Right lobe of liver (tissue), 6 donors: ENCODE measurements around the gene KHDC1L. TPM values are rescaled to one million over a fixed set of nuclear protein-coding genes. Genes with fewer than 3 reads are reported as not detected.

Source experiments
- ATAC-seq, 4 donors: fragments of 200-7000 bp; cut with Tn5 transposase; one replicate each; pipeline ENCODE4 v1.9.1; 2020; ENCODE audit warnings: mild to moderate bottlenecking in 4 of 4, moderate library complexity in 4 of 4
- DNase-seq, 3 donors: peaks; one replicate each; pipeline ENCODE4 v3.0.0-alpha.2; 2020
- H3K27ac ChIP-seq, 3 donors: fragments of 200-600 bp; one replicate each; pipeline ENCODE4 v1.8.0; 2022
- H3K27me3 ChIP-seq, 2 donors: fragments of 200-600 bp; one replicate each; pipeline ENCODE4 v1.8.0; 2022
- H3K36me3 ChIP-seq, 4 donors: fragments of 200-600 bp; sonication (generic) in 1 of 4; one replicate each; pipeline versions ENCODE4 v1.5.1 to v1.8.0; 2017 to 2022; ENCODE audit warnings: control low read depth in 1 of 4
- H3K4me1 ChIP-seq, 4 donors: fragments of 200-600 bp; sonication (generic) in 1 of 4; one replicate each; pipeline versions ENCODE4 v1.5.1 to v1.8.0; 2017 to 2022; ENCODE audit warnings: control low read depth in 1 of 4
- H3K4me3 ChIP-seq, 3 donors: fragments of 200-600 bp; one replicate each; pipeline ENCODE4 v1.8.0; 2022
- H3K9me3 ChIP-seq, 4 donors: fragments of 200-600 bp; sonication (generic) in 1 of 4; one replicate each; pipeline versions ENCODE4 v1.5.1 to v1.8.0; 2017 to 2022; ENCODE audit warnings: control low read depth in 1 of 4
- CTCF ChIP-seq, 4 donors: fragments of 200-600 bp in 3 of 4; fragments of 450-650 bp in 1 of 4; IDR thresholded peaks; one replicate each; pipeline versions ENCODE4 v1.5.1 to v1.8.0; 2016 to 2022; ENCODE audit warnings: antibody characterized with exemption in 4 of 4, mild to moderate bottlenecking in 2 of 4
- POLR2A ChIP-seq: fragments of 450-650 bp; IDR thresholded peaks from one replicate; pipeline ENCODE4 v1.6.1; 2017; ENCODE audit warnings: antibody characterized with exemption, mild to moderate bottlenecking
- WGBS: methylation state at CpG from one replicate; pipeline ENCODE4 v1.1.6; 2018; ENCODE audit warnings: low coverage, low lambda C conversion rate; ENCODE audit not compliant: insufficient coverage; ENCODE audit errors: missing lambda C conversion rate; 5-methylcytosine and 5-hydroxymethylcytosine counted together
- intact Hi-C, 2 donors: fragments of 100-400 bp; cut with DNase I; formaldehyde crosslinking; loops; one replicate each; pipeline versions ENCODE4 v1.11.2 to v1.14.1; 2022
- total RNA-seq, 6 experiments: library from RNA; depleted of rRNA in 2 of 6; stranded (reverse); fragments of >200 nt in 2 of 6; fragmentation: NEBNext Ultra II Directional in 3 of 6; extraction: Animal tissue kit (Norgen Biotek cat#: 25700) in 3 of 6; gene quantifications; one replicate each; pipeline versions ENCODE4 v1.1.0 to v1.2.4, GENCODE V29; 2016 to 2023
- donor health status: DM: no; HTN: yes; CAD: no.
- donor health status: DM: no; HTN: no; CAD: no.
- donor health status: DM: no; HTN: no; CAD: no.
- donor health status: DM: no; HTN: yes; CAD: no.
- donor health status: DM: no; HTN: yes; CAD: no.

Gene KHDC1L
- total RNA-seq, 6 experiments from 2014 or later: not detected

- WGBS: 55% methylated on average over 5 of the region's 5 CpGs
- H3K4me3 ChIP-seq: no peak overlapping the region
- TF ChIP-seq POLR2A (no peak), CTCF (IDR thresholded peaks at IDR 0.05) (no peak)
- no peaks in the 10 kb centered on the region for H3K27me3 ChIP-seq
- DNase-seq (no peak), ATAC-seq (no peak)
- H3K9me3 ChIP-seq: no peaks in the 10 kb centered on the region
- intact Hi-C loops: no loop called here
- H3K4me1 ChIP-seq: no peaks in the 10 kb centered on the region
- H3K27ac ChIP-seq: no peak overlapping the region
- H3K36me3 ChIP-seq: no peaks in the 10 kb centered on the region
Measured at GRCh38 chr6:73177221-73177944, 47.9 kb downstream of the KHDC1L start.

- no peak for ATAC-seq
- DNase-seq: no peak
- intact Hi-C loops: no loop called here
- no peaks in the 10 kb centered on the region for H3K36me3 ChIP-seq
- H3K27me3 ChIP-seq: no peaks in the 10 kb centered on the region
- H3K4me1 ChIP-seq: no peaks in the 10 kb centered on the region
- no peaks in the 10 kb centered on the region for H3K9me3 ChIP-seq
- no peak for TF ChIP-seq POLR2A
- no peak for TF ChIP-seq CTCF (IDR thresholded peaks at IDR 0.05)
- H3K4me3 ChIP-seq: no peak overlapping the region
- WGBS: 72% methylated on average over 5 of the region's 6 CpGs
- H3K27ac ChIP-seq: no peak overlapping the region
Measured at GRCh38 chr6:73176057-73176456, 49.2 kb downstream of the KHDC1L start.

DNA sequence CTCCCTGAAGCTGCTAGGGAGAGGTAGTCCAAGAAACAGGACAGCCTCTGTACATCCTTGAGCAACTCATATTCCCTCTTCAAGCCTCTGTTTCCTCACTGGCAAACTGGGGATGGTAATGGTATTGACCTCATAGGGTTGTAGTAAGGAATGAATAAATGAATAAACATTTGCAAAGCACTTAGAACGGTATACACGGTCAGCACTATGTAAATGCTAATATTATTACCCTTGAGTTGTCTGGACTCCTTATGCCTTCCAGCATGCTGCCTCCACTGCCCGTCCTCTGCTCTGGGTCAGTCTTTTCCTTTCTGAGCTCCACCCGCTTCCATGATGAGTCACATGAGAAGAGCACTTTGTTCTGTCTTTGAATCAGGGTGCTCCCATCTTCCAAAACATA is 50.6 kb downstream of the KHDC1L start:
- Histone ChIP-seq H3K9me3 (no peaks in the 10 kb centered on the region), H3K36me3 (no peaks in the 10 kb centered on the region), H3K27ac (no peak overlapping the region), H3K4me3 (no peak overlapping the region), H3K4me1 (no peaks in the 10 kb centered on the region), H3K27me3 (no peaks in the 10 kb centered on the region)
- TF ChIP-seq POLR2A: no peak
- ATAC-seq (no peak), DNase-seq (no peak)
- intact Hi-C loops: no loop called here
- WGBS: 67% methylated on average over 3 of the region's 4 CpGs

Other genes starting within 250 kb of the KHDC1L start
- under 1 TPM in 1 of 6 experiments, not detected in 5; 0.55 TPM for gene KHDC1, start 37.7 kb upstream of the KHDC1L start, total RNA-seq
- gene DPPA5, start 128.8 kb upstream of the KHDC1L start, total RNA-seq: not detected
- not detected for gene KHDC3L, start 137.2 kb upstream of the KHDC1L start, total RNA-seq
- gene OOEP, start 144.4 kb upstream of the KHDC1L start, total RNA-seq: not detected
- gene DDX43, start 169.3 kb upstream of the KHDC1L start, total RNA-seq: not detected
- gene CGAS, start 226.8 kb upstream of the KHDC1L start, total RNA-seq: 1 to 10 TPM in 1 of 6 experiments, under 1 TPM in 5; 0.37 to 1.1 (median 0.78) TPM
- 10 to 100 TPM; 24.6 to 33.7 (median 29.0) TPM for gene MTO1, start 236.2 kb upstream of the KHDC1L start, total RNA-seq